HG03432 (cell line): ENCODE results near the gene SPNS3.

Source experiments
- ATAC-seq: cut with Tn5 transposase; IDR thresholded peaks from one replicate; pipeline ENCODE4 v1.9.1; 2021; ENCODE audit warnings: mild to moderate bottlenecking, moderate library complexity; ENCODE audit not compliant: unreplicated experiment

SPNS3 gene

GRCh38 chr17:4507361-4508111 lies 73.8 kb downstream of the SPNS3 start:
- no peak for ATAC-seq

- no peak for ATAC-seq
Measured at GRCh38 chr17:4508207-4508606, 74.5 kb downstream of the SPNS3 start.

- no peak for ATAC-seq
Measured at GRCh38 chr17:4509401-4509800, 75.7 kb downstream of the SPNS3 start.

- ATAC-seq: no peak
Measured at GRCh38 chr17:4509923-4510617, 76.3 kb downstream of the SPNS3 start.

GRCh38 chr17:4510618-4510941 lies 76.8 kb downstream of the SPNS3 start:
- ATAC-seq: no peak

GRCh38 chr17:4511199-4511932 lies 77.6 kb downstream of the SPNS3 start:
- no peak for ATAC-seq

GRCh38 chr17:4512156-4513112 lies 78.7 kb downstream of the SPNS3 start:
- no peak for ATAC-seq

GRCh38 chr17:4513113-4514032 lies 79.6 kb downstream of the SPNS3 start:
- ATAC-seq: no peak

- ATAC-seq: no peak
Measured at GRCh38 chr17:4514206-4514605, 80.5 kb downstream of the SPNS3 start.

- ATAC-seq: no peak
Measured at GRCh38 chr17:4514779-4515178, 81.0 kb downstream of the SPNS3 start.

- ATAC-seq: no peak
Measured at GRCh38 chr17:4515501-4515900, 81.8 kb downstream of the SPNS3 start.

GRCh38 chr17:4516735-4517134 lies 83.0 kb downstream of the SPNS3 start:
- no peak for ATAC-seq

GRCh38 chr17:4518901-4519300 lies 85.2 kb downstream of the SPNS3 start:
- ATAC-seq: no peak

- ATAC-seq: no peak
Measured at GRCh38 chr17:4519361-4519788, 85.6 kb downstream of the SPNS3 start.

- no peak for ATAC-seq
Measured at GRCh38 chr17:4520060-4520893, 86.5 kb downstream of the SPNS3 start.

GRCh38 chr17:4520894-4521600 lies 87.3 kb downstream of the SPNS3 start:
- no peak for ATAC-seq

GRCh38 chr17:4522661-4523060 lies 88.9 kb downstream of the SPNS3 start:
- ATAC-seq: no peak

- no peak for ATAC-seq
Measured at GRCh38 chr17:4523946-4524345, 90.2 kb downstream of the SPNS3 start.
